Measurements from ENCODE around the gene PJVK.

DNA sequence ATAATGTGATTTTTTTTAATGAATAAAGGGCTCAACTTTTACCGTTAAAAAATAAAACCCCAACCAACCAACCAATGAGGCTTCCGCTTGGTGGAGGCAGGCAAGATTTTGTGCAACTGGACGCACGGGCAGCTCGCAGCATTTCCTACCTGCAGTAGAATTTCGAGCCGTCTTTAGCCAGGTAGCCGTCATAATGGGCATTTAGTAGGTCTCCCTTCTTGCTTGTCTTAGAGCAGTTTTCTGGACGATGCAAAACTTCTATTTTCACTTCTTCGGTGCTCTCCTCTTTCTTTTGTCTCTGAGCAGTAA, 26.9 kb downstream of the PJVK start:
- TF ChIP-seq, protein P1, sequence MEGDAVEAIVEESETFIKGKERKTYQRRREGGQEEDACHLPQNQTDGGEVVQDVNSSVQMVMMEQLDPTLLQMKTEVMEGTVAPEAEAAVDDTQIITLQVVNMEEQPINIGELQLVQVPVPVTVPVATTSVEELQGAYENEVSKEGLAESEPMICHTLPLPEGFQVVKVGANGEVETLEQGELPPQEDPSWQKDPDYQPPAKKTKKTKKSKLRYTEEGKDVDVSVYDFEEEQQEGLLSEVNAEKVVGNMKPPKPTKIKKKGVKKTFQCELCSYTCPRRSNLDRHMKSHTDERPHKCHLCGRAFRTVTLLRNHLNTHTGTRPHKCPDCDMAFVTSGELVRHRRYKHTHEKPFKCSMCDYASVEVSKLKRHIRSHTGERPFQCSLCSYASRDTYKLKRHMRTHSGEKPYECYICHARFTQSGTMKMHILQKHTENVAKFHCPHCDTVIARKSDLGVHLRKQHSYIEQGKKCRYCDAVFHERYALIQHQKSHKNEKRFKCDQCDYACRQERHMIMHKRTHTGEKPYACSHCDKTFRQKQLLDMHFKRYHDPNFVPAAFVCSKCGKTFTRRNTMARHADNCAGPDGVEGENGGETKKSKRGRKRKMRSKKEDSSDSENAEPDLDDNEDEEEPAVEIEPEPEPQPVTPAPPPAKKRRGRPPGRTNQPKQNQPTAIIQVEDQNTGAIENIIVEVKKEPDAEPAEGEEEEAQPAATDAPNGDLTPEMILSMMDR (IDR thresholded peaks at IDR 0.05) = no peak
- TF ChIP-seq POLR2AphosphoS5 (IDR thresholded peaks at IDR 0.05) (no peak), EP300 (IDR thresholded peaks at IDR 0.05) (no peak), POLR2A (IDR thresholded peaks at IDR 0.05) (no peak)
